GM12872 (cell line): ENCODE measurements around the gene NR5A1.

Source experiments
- TF ChIP-seq, protein P1 (sequence below): IDR thresholded peaks from 3 replicates; pipeline ENCODE4 v1.5.1; 2011; ENCODE audit warnings: low read depth, mild to moderate bottlenecking, low read length, moderate library complexity; ENCODE audit not compliant: insufficient read depth

Gene NR5A1

DNA sequence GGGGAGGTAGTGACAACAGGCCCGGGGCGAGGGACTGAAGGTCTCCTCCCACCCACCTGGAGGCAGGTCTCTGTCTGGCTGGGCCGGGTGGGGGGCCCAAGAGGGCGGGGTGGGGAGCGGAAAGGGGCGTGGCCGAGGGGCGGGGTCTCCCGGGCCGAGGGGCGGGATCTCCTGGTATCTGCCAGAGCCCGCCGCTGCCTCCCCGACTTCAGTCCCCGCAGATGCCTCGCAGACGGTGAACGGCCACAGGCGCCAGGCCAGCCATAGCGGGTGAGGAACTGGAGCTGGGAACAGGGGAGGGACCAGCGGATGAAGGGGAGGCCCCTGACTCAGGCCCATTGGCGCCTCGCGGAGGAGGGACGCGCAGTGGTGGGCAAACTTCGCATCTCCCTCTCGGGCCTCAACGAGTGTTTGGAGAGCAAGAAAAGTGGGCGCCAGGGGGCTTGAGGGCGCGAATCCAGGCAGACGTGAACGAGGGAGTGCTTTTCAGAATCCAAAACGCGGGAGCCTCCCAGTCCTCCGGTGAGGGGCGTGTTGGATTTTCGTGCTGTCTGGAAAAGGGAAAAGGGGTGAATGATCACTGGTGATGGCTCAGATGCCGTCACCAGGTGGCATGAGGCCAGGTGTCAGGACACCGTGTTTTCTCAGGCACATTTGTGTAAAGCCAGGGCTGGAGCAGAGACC lies 56.8 kb downstream of the NR5A1 start, which contains the start of gene ADGRD2:
TSS of gene ADGRD2 (plus strand) at position 211 of the 684 bp plus-strand sequence. CDS start 1,216 bp downstream, outside the sequence.
- TF ChIP-seq, protein P1, sequence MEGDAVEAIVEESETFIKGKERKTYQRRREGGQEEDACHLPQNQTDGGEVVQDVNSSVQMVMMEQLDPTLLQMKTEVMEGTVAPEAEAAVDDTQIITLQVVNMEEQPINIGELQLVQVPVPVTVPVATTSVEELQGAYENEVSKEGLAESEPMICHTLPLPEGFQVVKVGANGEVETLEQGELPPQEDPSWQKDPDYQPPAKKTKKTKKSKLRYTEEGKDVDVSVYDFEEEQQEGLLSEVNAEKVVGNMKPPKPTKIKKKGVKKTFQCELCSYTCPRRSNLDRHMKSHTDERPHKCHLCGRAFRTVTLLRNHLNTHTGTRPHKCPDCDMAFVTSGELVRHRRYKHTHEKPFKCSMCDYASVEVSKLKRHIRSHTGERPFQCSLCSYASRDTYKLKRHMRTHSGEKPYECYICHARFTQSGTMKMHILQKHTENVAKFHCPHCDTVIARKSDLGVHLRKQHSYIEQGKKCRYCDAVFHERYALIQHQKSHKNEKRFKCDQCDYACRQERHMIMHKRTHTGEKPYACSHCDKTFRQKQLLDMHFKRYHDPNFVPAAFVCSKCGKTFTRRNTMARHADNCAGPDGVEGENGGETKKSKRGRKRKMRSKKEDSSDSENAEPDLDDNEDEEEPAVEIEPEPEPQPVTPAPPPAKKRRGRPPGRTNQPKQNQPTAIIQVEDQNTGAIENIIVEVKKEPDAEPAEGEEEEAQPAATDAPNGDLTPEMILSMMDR: no peak

DNA sequence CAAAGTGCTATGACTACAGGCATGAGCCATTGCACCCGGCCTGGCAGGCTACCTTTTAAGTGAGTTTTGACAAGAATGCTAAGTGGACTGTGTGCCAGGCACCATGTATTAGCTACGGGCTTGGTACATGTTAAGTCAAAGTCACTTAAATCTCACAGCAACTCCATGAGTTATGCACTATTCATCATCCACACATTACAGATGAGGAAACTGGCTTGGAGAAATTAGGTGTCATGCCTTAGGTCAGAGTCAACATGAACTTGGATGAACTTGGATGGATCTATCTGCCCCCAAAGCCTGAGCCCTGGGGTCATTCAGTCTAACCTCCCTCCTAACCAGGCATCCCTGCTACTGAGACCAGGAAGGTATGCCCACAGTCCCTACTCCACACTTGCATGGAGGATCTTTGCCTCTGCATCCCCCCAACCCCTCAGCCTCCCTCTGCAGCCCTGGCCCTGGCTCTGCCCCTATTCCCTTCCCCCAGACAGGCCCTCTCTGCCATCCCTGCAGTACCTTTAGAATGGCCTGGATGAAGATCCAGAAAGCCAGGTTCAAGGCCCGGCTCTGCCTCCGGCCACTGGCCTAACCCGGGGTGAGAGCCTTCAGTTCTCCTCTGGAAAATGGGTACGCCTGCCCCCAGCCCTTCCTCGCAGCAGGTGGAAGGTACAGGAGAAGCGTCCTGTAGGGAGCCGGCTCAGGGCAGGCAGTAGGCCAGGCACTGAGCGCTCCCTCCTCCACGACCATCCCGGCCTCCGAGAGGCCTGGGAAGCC lies 57.6 kb downstream of the NR5A1 start:
- TF ChIP-seq, protein P1: no peak

DNA sequence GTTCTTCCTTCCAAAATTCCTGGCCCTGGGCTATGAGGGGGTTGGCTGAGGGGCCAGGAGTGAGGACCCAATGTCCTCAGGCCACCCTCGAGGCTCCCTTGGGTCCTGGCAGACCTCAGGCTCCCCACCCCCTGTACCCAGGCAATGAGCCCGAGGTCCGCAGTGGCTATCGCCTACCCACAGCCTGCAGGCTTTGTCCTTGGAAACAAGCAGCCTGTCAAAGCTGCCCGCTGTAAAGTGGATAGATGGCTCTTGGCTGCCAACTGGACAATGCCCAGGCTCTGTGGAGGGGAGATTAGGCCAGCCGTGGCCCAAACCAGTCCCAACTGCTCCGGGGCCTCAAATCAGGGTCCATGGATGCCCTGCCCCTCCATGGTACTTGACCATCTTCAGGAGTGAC lies 59.2 kb downstream of the NR5A1 start:
- TF ChIP-seq, protein P1: no peak

DNA sequence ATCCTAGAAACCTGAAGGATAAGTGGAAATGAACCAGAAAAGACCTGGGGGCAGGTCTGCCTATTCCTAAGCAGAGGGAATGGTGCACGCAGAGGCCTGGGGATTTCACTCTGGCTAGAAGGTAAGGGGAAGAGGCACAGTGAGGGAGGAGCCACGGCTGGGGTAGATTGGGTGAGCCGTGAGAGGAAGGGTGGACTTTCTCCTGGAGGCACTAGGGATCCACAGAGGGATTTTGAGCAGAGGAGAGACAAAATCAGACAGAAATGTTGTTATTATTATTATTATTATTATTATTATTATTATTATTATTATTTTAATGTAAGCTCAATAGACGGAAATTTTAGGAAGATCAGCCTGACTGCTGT lies 59.9 kb downstream of the NR5A1 start:
- TF ChIP-seq, protein P1: no peak

DNA sequence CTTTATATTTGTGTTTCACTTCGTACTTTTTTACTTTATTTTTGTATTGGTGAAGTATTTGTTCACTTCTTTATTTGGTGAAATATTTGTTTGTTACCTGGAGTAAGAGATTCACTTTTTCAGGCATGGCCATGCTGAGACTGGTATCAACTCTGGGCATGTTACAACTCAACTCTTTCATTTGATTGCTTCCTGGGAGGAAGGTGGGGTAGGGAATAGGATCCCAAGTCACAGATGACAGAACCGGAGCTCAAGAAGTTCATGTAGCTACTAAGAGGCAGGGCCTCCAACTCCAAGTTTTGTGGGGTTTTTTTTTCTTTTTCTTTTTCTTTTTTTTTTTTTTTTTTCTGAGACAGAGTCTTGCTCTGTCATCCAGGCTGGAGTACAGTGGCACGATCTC lies 63.0 kb downstream of the NR5A1 start:
- TF ChIP-seq, protein P1: no peak

DNA sequence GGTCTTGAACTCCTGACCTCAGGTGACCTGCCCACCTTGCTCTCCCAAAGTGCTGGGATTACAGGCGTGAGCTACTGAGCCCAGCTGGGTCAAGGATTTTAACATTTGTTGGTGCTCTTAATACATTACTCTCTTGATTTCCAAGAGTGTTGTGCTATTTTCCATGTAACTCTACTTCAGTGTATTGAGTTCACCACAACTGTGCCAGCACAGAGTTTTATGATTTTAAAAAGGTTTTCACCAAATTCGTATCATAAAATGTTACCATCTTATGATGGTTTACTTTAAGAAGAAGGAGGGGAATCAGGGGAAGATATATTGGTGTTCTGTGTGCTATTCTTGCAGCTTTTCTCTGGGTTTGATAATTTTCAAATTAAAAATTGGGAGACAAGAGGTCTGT lies 63.6 kb downstream of the NR5A1 start:
- TF ChIP-seq, protein P1: no peak

DNA sequence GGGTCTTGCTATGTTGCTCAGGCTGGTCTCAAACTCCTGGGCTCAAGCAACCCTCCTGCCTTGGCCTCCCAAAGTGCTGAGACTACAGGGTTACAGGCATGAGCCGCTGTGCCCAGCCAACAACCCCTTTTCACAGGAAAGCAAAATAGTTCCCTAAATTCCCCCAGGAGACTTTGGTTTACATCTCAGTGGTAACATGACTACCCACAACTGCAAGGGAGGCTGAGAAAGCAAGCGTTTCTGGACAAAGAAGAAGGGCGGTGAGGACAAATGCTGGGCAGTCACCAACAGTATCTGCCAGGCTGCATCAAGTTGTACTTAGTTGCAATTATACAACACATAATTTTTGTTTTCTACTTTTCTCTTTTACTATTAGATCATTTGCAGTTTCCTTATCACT lies 64.4 kb downstream of the NR5A1 start:
- TF ChIP-seq, protein P1: no peak
